ENCODE measurements around the gene CDC14A. TPM values are rescaled to one million over a fixed set of nuclear protein-coding genes. Genes with fewer than 3 reads are reported as not detected.

The CDC14A gene
- polyA plus RNA-seq, 1 donor from 2014 or later, result 2.7 TPM

- no peak for TF ChIP-seq EP300 (conservative IDR thresholded peaks at IDR 0.05; ENCODE audit: poor library complexity, severe bottlenecking)
- no peak for TF ChIP-seq POLR2AphosphoS5 (IDR thresholded peaks at IDR 0.05)
- TF ChIP-seq SMC3 (conservative IDR thresholded peaks at IDR 0.05; ENCODE audit: poor library complexity), result no peak
- TF ChIP-seq TAF1 (IDR thresholded peaks at IDR 0.05; ENCODE audit: low read depth), result no peak
- TF ChIP-seq REST (IDR thresholded peaks at IDR 0.05; ENCODE audit: borderline replicate concordance), result no peak
- no peak for TF ChIP-seq MXI1 (conservative IDR thresholded peaks at IDR 0.05; ENCODE audit: poor library complexity, severe bottlenecking)
- TF ChIP-seq RAD21 (conservative IDR thresholded peaks at IDR 0.05), result no peak
- H3K4me2 ChIP-seq (ENCODE audit: low read length), result no peak overlapping the region
- H2AFZ ChIP-seq (ENCODE audit: low read depth, low read length), result no peak overlapping the region
- no peaks in the 10 kb centered on the region for H4K20me1 ChIP-seq (ENCODE audit: insufficient read depth)
- H3K79me2 ChIP-seq (replicated peaks; ENCODE audit: insufficient read depth, low read length), result no peaks in the 10 kb centered on the region
- H3K9me3 ChIP-seq (ENCODE audit: low read length), result no peaks in the 10 kb centered on the region
- H3K27ac ChIP-seq (ENCODE audit: low read length), result no peak overlapping the region
- H3K27me3 ChIP-seq (ENCODE audit: insufficient read depth, low read depth, low read length), result no peaks in the 10 kb centered on the region
- H3K9me2 ChIP-seq (ENCODE audit: insufficient read depth, low read length), result no peaks in the 10 kb centered on the region
- H3K9ac ChIP-seq (ENCODE audit: low read length), result no peak overlapping the region
- H3K4me3 ChIP-seq (ENCODE audit: low read length), result no peak overlapping the region
- H3K36me3 ChIP-seq (ENCODE audit: insufficient read depth, low read length), result no peaks in the 10 kb centered on the region
- no peaks in the 10 kb centered on the region for H3F3A ChIP-seq (ENCODE audit: insufficient read depth, low read length, poor library complexity, severe bottlenecking)
These were observed 39.4 kb downstream of the CDC14A start for GRCh38 chr1:100391675-100392074.

- Histone ChIP-seq H2AFZ (ENCODE audit: low read depth, low read length) (no peak overlapping the region), H4K20me1 (ENCODE audit: insufficient read depth) (no peaks in the 10 kb centered on the region), H3K79me2 (replicated peaks; ENCODE audit: insufficient read depth, low read length) (no peaks in the 10 kb centered on the region), H3F3A (ENCODE audit: insufficient read depth, low read length, poor library complexity, severe bottlenecking) (no peaks in the 10 kb centered on the region), H3K27me3 (ENCODE audit: insufficient read depth, low read depth, low read length) (no peaks in the 10 kb centered on the region), H3K9me2 (ENCODE audit: insufficient read depth, low read length) (no peaks in the 10 kb centered on the region), H3K36me3 (ENCODE audit: insufficient read depth, low read length) (no peaks in the 10 kb centered on the region), H3K27ac (ENCODE audit: low read length) (no peak overlapping the region), H3K9me3 (ENCODE audit: low read length) (no peaks in the 10 kb centered on the region), H3K4me2 (ENCODE audit: low read length) (no peak overlapping the region), H3K9ac (ENCODE audit: low read length) (no peak overlapping the region), H3K4me3 (ENCODE audit: low read length) (no peak overlapping the region)
- TF ChIP-seq MXI1 (conservative IDR thresholded peaks at IDR 0.05; ENCODE audit: poor library complexity, severe bottlenecking) (no peak), POLR2AphosphoS5 (IDR thresholded peaks at IDR 0.05) (no peak), EZH2 (IDR thresholded peaks at IDR 0.05; ENCODE audit: borderline replicate concordance, insufficient read depth, low read length, poor library complexity, severe bottlenecking) (no peak), EP300 (conservative IDR thresholded peaks at IDR 0.05; ENCODE audit: poor library complexity, severe bottlenecking) (no peak), RAD21 (conservative IDR thresholded peaks at IDR 0.05) (no peak), CTCF (IDR thresholded peaks at IDR 0.05; ENCODE audit: poor library complexity, severe bottlenecking) (no peak), TAF1 (IDR thresholded peaks at IDR 0.05; ENCODE audit: low read depth) (no peak), SMC3 (conservative IDR thresholded peaks at IDR 0.05; ENCODE audit: poor library complexity) (no peak), REST (IDR thresholded peaks at IDR 0.05; ENCODE audit: borderline replicate concordance) (no peak)
These were observed 40.5 kb downstream of the CDC14A start for GRCh38 chr1:100392756-100393155.
